Measurements from ENCODE around the gene PYROXD2. TPM values are rescaled to one million over a fixed set of nuclear protein-coding genes. Genes with fewer than 3 reads are reported as not detected.

PYROXD2 gene
- polyA plus RNA-seq, 1 donor from 2014 or later: 0.11 TPM

DNA sequence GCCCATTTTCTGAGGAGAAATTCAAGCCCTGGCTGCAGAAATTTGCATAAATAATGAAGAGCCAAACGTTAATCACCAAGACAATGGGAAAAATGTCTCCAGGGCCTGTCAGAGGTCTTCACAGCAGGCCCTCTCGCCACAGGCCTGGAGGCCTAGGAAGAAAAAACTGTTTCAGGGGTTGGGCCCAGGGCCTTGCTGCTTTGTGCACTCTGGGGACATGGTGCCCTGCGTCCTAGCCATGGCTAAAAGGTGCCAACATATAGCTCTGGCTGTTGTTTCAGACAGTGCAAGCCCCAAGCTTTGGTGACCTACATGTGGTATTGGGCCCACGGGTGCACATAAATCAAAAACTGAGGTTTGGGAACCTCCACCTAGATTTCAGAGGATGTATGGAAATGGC is 23.7 kb upstream of the PYROXD2 start:
- Histone ChIP-seq H3K4me3 (ENCODE audit: low read length) (no peak overlapping the region), H3K79me2 (replicated peaks; ENCODE audit: insufficient read depth, low read length) (no peaks in the 10 kb centered on the region), H4K20me1 (ENCODE audit: insufficient read depth) (no peaks in the 10 kb centered on the region), H3F3A (ENCODE audit: insufficient read depth, low read length, poor library complexity, severe bottlenecking) (no peaks in the 10 kb centered on the region), H3K9ac (ENCODE audit: low read length) (no peak overlapping the region), H3K4me2 (ENCODE audit: low read length) (no peak overlapping the region), H2AFZ (ENCODE audit: low read depth, low read length) (no peak overlapping the region), H3K27me3 (ENCODE audit: insufficient read depth, low read depth, low read length) (no peaks in the 10 kb centered on the region), H3K27ac (ENCODE audit: low read length) (no peak overlapping the region), H3K9me3 (ENCODE audit: low read length) (no peaks in the 10 kb centered on the region), H3K36me3 (ENCODE audit: insufficient read depth, low read length) (no peaks in the 10 kb centered on the region), H3K9me2 (ENCODE audit: insufficient read depth, low read length) (no peaks in the 10 kb centered on the region)
- TF ChIP-seq TAF1 (IDR thresholded peaks at IDR 0.05; ENCODE audit: low read depth) (no peak), EZH2 (IDR thresholded peaks at IDR 0.05; ENCODE audit: borderline replicate concordance, insufficient read depth, low read length, poor library complexity, severe bottlenecking) (no peak), EP300 (conservative IDR thresholded peaks at IDR 0.05; ENCODE audit: poor library complexity, severe bottlenecking) (no peak), SMC3 (conservative IDR thresholded peaks at IDR 0.05; ENCODE audit: poor library complexity) (no peak), RAD21 (conservative IDR thresholded peaks at IDR 0.05) (no peak), POLR2AphosphoS5 (IDR thresholded peaks at IDR 0.05) (no peak), CTCF (IDR thresholded peaks at IDR 0.05; ENCODE audit: poor library complexity, severe bottlenecking) (no peak), MXI1 (conservative IDR thresholded peaks at IDR 0.05; ENCODE audit: poor library complexity, severe bottlenecking) (no peak)
- TF ChIP-seq, protein P1, sequence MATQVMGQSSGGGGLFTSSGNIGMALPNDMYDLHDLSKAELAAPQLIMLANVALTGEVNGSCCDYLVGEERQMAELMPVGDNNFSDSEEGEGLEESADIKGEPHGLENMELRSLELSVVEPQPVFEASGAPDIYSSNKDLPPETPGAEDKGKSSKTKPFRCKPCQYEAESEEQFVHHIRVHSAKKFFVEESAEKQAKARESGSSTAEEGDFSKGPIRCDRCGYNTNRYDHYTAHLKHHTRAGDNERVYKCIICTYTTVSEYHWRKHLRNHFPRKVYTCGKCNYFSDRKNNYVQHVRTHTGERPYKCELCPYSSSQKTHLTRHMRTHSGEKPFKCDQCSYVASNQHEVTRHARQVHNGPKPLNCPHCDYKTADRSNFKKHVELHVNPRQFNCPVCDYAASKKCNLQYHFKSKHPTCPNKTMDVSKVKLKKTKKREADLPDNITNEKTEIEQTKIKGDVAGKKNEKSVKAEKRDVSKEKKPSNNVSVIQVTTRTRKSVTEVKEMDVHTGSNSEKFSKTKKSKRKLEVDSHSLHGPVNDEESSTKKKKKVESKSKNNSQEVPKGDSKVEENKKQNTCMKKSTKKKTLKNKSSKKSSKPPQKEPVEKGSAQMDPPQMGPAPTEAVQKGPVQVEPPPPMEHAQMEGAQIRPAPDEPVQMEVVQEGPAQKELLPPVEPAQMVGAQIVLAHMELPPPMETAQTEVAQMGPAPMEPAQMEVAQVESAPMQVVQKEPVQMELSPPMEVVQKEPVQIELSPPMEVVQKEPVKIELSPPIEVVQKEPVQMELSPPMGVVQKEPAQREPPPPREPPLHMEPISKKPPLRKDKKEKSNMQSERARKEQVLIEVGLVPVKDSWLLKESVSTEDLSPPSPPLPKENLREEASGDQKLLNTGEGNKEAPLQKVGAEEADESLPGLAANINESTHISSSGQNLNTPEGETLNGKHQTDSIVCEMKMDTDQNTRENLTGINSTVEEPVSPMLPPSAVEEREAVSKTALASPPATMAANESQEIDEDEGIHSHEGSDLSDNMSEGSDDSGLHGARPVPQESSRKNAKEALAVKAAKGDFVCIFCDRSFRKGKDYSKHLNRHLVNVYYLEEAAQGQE (IDR thresholded peaks at IDR 0.05; ENCODE audit: borderline replicate concordance): no peak

GRCh38 chr10:98436704-98437103 is 21.7 kb upstream of the PYROXD2 start:
- no peaks in the 10 kb centered on the region for H3K36me3 ChIP-seq (ENCODE audit: insufficient read depth, low read length)
- no peaks in the 10 kb centered on the region for H4K20me1 ChIP-seq (ENCODE audit: insufficient read depth)
- no peaks in the 10 kb centered on the region for H3K9me2 ChIP-seq (ENCODE audit: insufficient read depth, low read length)
- no peaks in the 10 kb centered on the region for H3K27me3 ChIP-seq (ENCODE audit: insufficient read depth, low read depth, low read length)
- no peak overlapping the region for H3K9ac ChIP-seq (ENCODE audit: low read length)
- H3K4me2 ChIP-seq (ENCODE audit: low read length): no peak overlapping the region
- TF ChIP-seq, protein P1 (IDR thresholded peaks at IDR 0.05; ENCODE audit: borderline replicate concordance): no peak
- TF ChIP-seq TAF1 (IDR thresholded peaks at IDR 0.05; ENCODE audit: low read depth): no peak
- no peak for TF ChIP-seq EP300 (conservative IDR thresholded peaks at IDR 0.05; ENCODE audit: poor library complexity, severe bottlenecking)
- TF ChIP-seq RAD21 (conservative IDR thresholded peaks at IDR 0.05): no peak
- TF ChIP-seq SMC3 (conservative IDR thresholded peaks at IDR 0.05; ENCODE audit: poor library complexity): no peak
- TF ChIP-seq CTCF (IDR thresholded peaks at IDR 0.05; ENCODE audit: poor library complexity, severe bottlenecking): no peak
- no peak for TF ChIP-seq MXI1 (conservative IDR thresholded peaks at IDR 0.05; ENCODE audit: poor library complexity, severe bottlenecking)
- no peak for TF ChIP-seq POLR2AphosphoS5 (IDR thresholded peaks at IDR 0.05)
- TF ChIP-seq EZH2 (IDR thresholded peaks at IDR 0.05; ENCODE audit: borderline replicate concordance, insufficient read depth, low read length, poor library complexity, severe bottlenecking): no peak
- no peak overlapping the region for H3K4me3 ChIP-seq (ENCODE audit: low read length)
- H3K79me2 ChIP-seq (replicated peaks; ENCODE audit: insufficient read depth, low read length): no peaks in the 10 kb centered on the region
- H3F3A ChIP-seq (ENCODE audit: insufficient read depth, low read length, poor library complexity, severe bottlenecking): no peaks in the 10 kb centered on the region
- H3K27ac ChIP-seq (ENCODE audit: low read length): no peak overlapping the region
- H2AFZ ChIP-seq (ENCODE audit: low read depth, low read length): no peak overlapping the region
- no peaks in the 10 kb centered on the region for H3K9me3 ChIP-seq (ENCODE audit: low read length)

All from neural cell (in vitro differentiated cells).